SHP77 treated with DMSO at 0.1 percent for 48 hours (cell line): ENCODE data around the gene ITGAL.
"Not testable (repeated sequence)": the region's sequence is repeated elsewhere in the genome, so short reads cannot be mapped to it uniquely, and the experiment has no call there.

Source experiments
- DNase-seq: peaks from one replicate; lab custom pipeline; 2025; lab: John Stamatoyannopoulos, UW

Gene ITGAL

GRCh38 chr16:30457743-30458560 lies 14.6 kb upstream of the ITGAL start:
- DNase-seq: no peak

- DNase-seq: no peak
Measured at GRCh38 chr16:30458561-30459394, 13.8 kb upstream of the ITGAL start.

DNA sequence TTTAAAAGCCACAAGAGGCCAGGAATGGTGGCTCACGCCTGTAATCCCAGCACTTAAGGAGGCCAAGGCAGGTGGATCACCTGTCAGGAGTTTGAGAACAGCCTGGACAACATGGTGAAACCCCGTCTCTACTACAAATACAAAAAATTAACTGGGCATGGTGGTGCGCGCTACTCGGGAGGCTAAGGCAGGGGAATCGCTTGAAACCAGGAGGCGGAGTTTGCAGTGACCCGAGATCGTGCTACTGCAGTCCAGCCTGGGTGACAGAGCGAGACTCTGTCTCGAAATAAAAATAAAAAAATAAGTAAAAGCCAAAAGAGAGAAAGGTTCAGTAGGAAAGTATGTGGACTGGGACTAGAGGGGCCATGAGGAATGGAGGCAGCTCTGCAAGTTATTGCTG lies 13.1 kb upstream of the ITGAL start:
- DNase-seq: no peak

DNA sequence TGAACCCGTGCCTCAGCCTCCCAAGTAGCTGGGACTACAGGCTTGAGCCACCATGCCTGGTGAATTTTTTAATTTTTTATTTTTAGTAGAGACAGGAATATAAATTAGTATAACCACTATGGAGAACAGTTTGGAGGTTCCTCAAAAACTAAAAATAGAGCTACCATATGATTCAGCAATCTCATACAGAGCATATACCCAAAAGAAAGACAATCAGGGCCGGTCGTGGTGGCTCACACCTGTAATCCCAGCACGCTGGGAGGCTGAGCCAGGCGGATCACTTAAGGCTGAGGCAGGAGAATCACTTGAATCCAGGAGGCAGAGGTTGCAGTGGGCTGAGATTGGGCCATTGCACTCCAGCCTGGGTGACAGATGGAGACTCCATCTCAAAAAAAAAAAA lies 11.1 kb upstream of the ITGAL start:
- DNase-seq: not testable (repeated sequence)

- no peak for DNase-seq
Measured at GRCh38 chr16:30464078-30464477, 8.5 kb upstream of the ITGAL start.

DNA sequence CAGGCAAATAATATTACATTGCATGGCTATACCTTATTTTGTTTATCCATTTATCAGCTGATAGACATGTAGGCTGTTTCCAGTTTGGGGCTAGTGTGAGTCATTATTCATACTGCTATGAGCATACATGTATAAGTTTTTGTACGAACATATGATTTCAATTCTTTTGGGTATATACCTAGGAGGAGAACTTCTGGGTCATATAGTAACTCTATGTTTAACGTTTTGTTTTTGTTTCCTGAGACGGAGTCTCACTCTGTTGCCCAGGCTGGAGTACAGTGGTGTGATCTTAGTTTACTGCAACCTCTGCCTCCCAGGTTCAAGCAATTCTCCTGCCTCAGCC lies 2.4 kb upstream of the ITGAL start:
- DNase-seq: no peak

DNA sequence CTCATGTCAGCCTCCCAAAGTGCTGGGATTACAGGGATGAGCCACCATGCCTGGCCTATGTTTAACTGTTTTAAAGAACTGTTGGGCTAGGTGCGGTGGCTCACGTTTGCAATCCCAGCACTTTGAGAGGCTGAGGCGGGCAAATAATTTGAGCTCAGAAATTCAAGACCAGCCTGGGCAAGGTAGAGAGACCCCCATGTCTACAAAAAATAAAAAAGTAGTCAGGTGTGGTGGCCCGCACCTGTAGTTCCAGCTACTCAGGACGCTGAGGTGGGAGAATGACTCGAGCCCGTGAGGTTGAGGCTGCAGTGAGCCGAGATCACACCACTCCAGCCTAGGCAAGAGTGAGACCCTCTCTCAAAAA lies 1.9 kb upstream of the ITGAL start:
- no peak for DNase-seq

DNA sequence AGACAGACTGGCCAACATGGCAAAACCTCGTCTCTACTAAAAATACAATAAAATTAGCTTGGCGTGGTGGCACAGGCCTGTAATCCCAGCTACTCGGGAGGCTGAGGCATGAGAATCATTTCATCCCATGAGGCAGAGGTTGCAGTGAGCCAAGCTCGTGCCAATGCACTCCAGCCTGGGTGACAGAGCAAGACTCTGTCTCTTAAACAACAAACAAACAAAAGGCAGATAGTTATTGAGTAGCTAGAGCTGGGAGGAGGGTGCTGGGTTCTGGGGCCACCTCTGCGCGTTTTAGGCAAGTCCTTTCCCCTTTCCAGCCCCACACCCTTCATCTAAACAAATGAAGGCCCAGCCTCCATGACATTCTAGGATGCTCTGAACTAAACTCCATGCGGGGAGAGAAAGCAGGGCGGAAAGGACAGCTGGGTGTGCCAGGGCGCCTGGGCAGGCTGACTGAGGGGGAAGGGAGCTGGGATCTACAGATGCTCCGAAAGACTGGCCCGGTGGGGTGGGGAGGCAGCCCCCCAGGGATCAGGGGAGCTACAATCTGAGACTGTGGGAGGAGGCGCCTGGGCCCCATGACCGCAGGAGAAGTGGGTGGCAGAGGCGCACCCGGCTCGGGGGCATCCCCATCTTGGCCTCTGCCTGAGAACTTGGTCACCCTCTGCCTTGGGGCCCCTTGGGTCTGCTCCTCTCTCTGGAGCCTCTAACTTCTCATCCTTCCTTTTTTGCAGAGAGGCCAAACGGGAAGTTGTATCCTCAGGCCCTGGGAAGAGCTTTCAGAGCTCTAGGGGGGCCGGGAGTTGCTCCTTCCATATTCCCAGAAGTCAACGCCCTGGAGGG lies 910 bp downstream of the ITGAL start:
- DNase-seq: no peak

GRCh38 chr16:30474074-30474452 lies 1.5 kb downstream of the ITGAL start:
- DNase-seq: no peak

- DNase-seq: no peak
Measured at GRCh38 chr16:30474684-30475083, 2.1 kb downstream of the ITGAL start.

DNA sequence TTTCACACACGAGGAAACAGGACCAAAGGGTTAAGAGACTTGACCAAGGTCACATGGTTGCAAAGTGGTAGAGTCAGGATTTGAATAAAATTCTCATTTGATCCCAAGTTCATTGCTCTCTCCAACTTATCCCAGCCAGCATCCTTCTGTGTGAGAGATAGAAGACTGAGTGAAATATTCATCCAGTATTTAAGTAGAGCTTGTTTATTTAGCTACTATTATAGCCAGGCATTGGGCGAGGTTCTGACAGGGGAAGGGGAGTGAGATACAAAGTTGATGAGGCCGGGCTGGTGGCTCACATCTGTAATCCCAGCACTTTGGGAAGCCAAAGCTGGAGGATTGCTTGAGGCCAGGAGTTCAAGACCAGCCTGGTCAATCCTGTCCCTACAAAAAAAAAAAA lies 4.4 kb downstream of the ITGAL start:
- no peak for DNase-seq

DNA sequence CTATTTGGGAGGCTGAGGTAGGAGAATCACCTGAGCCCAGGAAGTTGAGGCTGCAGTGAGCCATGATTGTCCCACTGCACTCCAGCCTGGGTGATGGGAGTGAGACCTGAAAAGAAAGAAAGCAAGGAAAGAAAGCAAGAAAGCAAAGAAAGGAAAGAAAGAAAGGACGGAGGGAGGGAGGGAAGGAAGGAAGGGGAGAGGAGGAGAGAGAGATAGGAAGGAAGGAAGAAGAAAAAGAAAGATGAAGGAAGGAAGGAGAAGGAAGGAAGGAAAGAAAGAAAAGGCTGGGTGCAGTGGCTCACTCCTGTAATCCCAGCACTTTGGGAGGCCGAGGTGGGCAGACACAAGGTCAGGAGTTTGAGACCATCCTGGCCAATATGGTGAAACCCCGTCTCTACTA lies 5.2 kb downstream of the ITGAL start:
- DNase-seq: not testable (repeated sequence)

DNA sequence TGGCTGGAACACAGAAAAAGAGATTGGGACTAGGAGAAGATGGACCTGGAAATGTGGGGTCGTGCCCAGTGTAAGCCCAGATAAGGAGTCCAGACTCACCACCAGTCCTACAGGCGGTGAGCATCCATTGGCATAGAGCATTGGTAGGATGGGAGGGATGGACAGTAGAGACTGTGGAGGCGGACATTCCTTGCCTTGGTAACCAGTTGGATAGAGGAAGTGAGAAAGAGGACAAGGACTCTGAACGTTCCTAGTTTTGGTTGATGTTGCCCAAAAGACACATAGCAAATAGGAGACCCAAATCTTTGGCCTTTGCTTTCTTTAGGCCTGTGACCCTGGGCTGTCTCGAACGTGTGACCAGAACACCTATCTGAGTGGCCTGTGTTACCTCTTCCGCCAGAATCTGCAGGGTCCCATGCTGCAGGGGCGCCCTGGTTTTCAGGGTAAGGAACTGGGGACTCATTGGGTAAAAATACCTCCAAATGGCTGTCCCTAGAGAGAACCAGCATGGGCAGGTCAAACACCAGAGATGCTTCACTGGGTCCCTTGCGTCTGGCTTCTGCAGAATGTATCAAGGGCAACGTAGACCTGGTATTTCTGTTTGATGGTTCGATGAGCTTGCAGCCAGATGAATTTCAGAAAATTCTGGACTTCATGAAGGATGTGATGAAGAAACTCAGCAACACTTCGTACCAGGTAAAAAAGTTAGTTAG lies 6.4 kb downstream of the ITGAL start:
- DNase-seq: no peak

DNA sequence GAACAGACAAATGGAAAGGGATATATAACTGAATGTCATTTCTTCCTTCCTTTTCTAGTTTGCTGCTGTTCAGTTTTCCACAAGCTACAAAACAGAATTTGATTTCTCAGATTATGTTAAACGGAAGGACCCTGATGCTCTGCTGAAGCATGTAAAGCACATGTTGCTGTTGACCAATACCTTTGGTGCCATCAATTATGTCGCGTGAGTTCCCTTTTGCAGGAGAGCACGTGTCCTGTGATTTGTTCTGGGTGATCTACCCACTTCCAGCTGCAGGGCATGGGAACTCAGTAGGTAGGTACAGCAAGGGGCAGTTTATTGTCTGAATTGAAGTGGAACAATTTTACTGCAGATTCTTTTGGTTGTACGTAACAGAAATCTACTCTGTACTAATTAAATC lies 8.8 kb downstream of the ITGAL start:
- no peak for DNase-seq

- DNase-seq: no peak
Measured at GRCh38 chr16:30482366-30482765, 9.8 kb downstream of the ITGAL start.

GRCh38 chr16:30484887-30485286 lies 12.3 kb downstream of the ITGAL start:
- no peak for DNase-seq

GRCh38 chr16:30485818-30486436 lies 13.4 kb downstream of the ITGAL start:
- no peak for DNase-seq

DNA sequence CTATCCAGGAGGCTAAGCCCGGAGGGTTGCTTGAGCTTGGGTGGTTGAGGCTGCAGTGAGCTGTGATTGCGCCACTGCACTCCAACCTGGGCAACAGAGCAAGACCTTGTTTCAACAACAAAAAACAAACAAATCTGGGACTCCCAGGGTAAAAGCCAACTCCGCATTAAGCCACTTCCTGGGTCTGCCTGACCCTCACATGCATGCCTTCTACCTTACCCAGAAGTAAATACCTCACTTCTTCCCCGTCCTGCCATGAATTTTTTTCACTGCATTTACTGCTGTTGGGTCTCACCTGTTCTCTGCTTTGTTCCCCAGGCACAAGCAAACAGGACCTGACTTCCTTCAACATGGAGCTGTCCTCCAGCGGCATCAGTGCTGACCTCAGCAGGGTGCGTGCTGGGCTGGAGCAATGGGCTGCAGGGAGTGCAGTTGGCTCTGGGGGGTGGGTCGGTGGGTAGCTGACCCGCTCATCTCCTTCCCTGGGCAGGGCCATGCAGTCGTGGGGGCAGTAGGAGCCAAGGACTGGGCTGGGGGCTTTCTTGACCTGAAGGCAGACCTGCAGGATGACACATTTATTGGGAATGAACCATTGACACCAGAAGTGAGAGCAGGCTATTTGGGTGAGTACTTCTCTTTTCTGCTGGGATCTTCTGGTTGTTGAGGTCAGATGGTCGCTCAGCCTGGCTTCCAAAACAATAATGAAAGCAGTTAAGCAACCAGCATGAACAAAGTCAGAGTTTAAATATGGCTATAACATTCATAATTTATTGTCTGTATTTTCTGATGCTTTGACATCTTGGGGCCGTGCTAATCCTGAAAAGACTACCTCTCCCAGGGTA lies 16.4 kb downstream of the ITGAL start:
- DNase-seq: no peak

DNA sequence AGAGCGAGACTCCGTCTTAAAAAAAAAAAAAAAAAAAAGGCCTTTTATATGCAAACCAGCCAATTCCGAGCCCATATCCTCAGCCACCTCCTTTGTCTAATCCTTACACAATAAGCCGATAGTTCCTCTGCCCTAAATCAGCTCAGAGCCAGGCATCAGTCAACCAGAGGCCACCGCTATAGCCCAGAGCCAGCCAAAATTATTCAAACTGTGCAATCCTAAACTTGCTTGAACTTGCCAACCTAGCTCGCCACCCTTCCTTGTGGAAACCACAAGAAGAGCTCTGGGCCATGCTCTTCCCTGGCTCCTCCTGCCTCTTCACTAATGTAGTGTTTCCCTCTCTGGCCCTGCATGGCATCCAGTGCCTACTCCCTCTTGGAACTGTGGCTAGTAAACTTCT lies 17.7 kb downstream of the ITGAL start:
- no peak for DNase-seq

DNA sequence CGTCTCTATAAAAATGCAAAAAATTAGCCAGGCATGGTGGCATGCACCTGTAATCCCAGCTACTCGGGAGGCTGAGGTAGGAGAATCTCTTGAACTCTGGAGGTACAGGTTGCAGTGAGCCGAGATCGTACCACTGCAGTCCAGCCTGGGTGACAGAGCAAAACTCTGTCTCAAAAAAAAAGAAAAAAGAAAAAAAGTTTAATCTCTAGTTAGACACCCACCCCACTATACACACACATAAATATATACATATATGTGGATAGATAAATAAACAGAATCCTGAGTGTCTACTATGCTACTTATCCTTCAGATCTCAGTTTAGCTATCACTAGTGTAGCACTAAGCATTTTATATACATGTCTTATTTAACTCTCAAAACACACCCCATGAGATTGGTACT lies 18.7 kb downstream of the ITGAL start:
- no peak for DNase-seq
